ENCODE results near the gene MTPN. TPM values are rescaled to one million over a fixed set of nuclear protein-coding genes. Genes with fewer than 3 reads are reported as not detected.

MTPN gene
- total RNA-seq, 1 experiment from 2014 or later: 166 TPM

- DNase-seq (ENCODE audit: low spot score): no peak
- Histone ChIP-seq H3K27me3 (replicated peaks; ENCODE audit: insufficient read depth, low read depth, low read length, poor library complexity) (no peaks in the 10 kb centered on the region), H3K4me1 (ENCODE audit: insufficient read depth, low read length, poor library complexity, severe bottlenecking) (no peaks in the 10 kb centered on the region), H3K4me3 (ENCODE audit: low read depth, low read length, poor library complexity, severe bottlenecking) (no peak overlapping the region), H3K36me3 (ENCODE audit: insufficient read depth, low read length, poor library complexity, severe bottlenecking) (no peaks in the 10 kb centered on the region), H3K9me3 (ENCODE audit: low read depth, low read length, poor library complexity, severe bottlenecking) (no peaks in the 10 kb centered on the region), H3K27ac (ENCODE audit: low read depth, low read length, poor library complexity, severe bottlenecking) (no peak overlapping the region)
- intact Hi-C loops (cut with micrococcal nuclease; ENCODE audit: unreplicated experiment): no loop called here
- POLR2A ChIA-PET (ENCODE audit: low non-redundant PET): no interaction called here
- CTCF ChIA-PET: interaction anchor here (0.6 kb wide), 1 partner anchor 10 kb away, joined by 5 read pairs; no protein-coding TSS in a partner anchor
- TF ChIP-seq CTCF (conservative IDR thresholded peaks at IDR 0.05; ENCODE audit: low read depth, low read length) (no peak), EZH2 (IDR thresholded peaks at IDR 0.05; ENCODE audit: borderline replicate concordance, low read depth, low read length, poor library complexity, severe bottlenecking) (no peak)
- BruUV-seq (replicated peaks): no TSS peak
Observed at GRCh38 chr7:135991906-135992305, 14.7 kb upstream of the MTPN start.

- H3K9me3 ChIP-seq (ENCODE audit: low read depth, low read length, poor library complexity, severe bottlenecking): peaks cover 4% of the 10 kb centered on the region
- TF ChIP-seq CTCF (conservative IDR thresholded peaks at IDR 0.05; ENCODE audit: low read depth, low read length): no peak
- no peak for TF ChIP-seq EZH2 (IDR thresholded peaks at IDR 0.05; ENCODE audit: borderline replicate concordance, low read depth, low read length, poor library complexity, severe bottlenecking)
- H3K36me3 ChIP-seq (ENCODE audit: insufficient read depth, low read length, poor library complexity, severe bottlenecking): no peaks in the 10 kb centered on the region
- no peak for DNase-seq (ENCODE audit: low spot score)
- POLR2A ChIA-PET (ENCODE audit: low non-redundant PET): no interaction called here
- CTCF ChIA-PET: interaction anchor here (0.6 kb wide), 1 partner anchor 10 kb away, joined by 5 read pairs; no protein-coding TSS in a partner anchor
- H3K4me1 ChIP-seq (ENCODE audit: insufficient read depth, low read length, poor library complexity, severe bottlenecking): no peaks in the 10 kb centered on the region
- no peak overlapping the region for H3K4me3 ChIP-seq (ENCODE audit: low read depth, low read length, poor library complexity, severe bottlenecking)
- BruUV-seq (replicated peaks): no TSS peak
- no peak overlapping the region for H3K27ac ChIP-seq (ENCODE audit: low read depth, low read length, poor library complexity, severe bottlenecking)
- no peaks in the 10 kb centered on the region for H3K27me3 ChIP-seq (replicated peaks; ENCODE audit: insufficient read depth, low read depth, low read length, poor library complexity)
- intact Hi-C loops (cut with micrococcal nuclease; ENCODE audit: unreplicated experiment): no loop called here
Observed at GRCh38 chr7:135991322-135991721, 14.2 kb upstream of the MTPN start.

- intact Hi-C loops (cut with micrococcal nuclease; ENCODE audit: unreplicated experiment): no loop called here
- DNase-seq (ENCODE audit: low spot score): no peak
- H3K27me3 ChIP-seq (replicated peaks; ENCODE audit: insufficient read depth, low read depth, low read length, poor library complexity): no peaks in the 10 kb centered on the region
- H3K4me3 ChIP-seq (ENCODE audit: low read depth, low read length, poor library complexity, severe bottlenecking): no peak overlapping the region
- H3K4me1 ChIP-seq (ENCODE audit: insufficient read depth, low read length, poor library complexity, severe bottlenecking): no peaks in the 10 kb centered on the region
- BruUV-seq (replicated peaks): no TSS peak
- ChIA-PET CTCF (no interaction called here), POLR2A (ENCODE audit: low non-redundant PET) (no interaction called here)
- H3K27ac ChIP-seq (ENCODE audit: low read depth, low read length, poor library complexity, severe bottlenecking): no peak overlapping the region
- no peak for TF ChIP-seq CTCF (conservative IDR thresholded peaks at IDR 0.05; ENCODE audit: low read depth, low read length)
- no peak for TF ChIP-seq EZH2 (IDR thresholded peaks at IDR 0.05; ENCODE audit: borderline replicate concordance, low read depth, low read length, poor library complexity, severe bottlenecking)
- peaks cover 10% of the 10 kb centered on the region for H3K9me3 ChIP-seq (ENCODE audit: low read depth, low read length, poor library complexity, severe bottlenecking)
- no peaks in the 10 kb centered on the region for H3K36me3 ChIP-seq (ENCODE audit: insufficient read depth, low read length, poor library complexity, severe bottlenecking)
Observed at GRCh38 chr7:135990258-135990657, 13.1 kb upstream of the MTPN start.

Measured in A673 (cell line).